Neural cell (in vitro differentiated cells): ENCODE measurements around the gene NAALADL1.

ENCODE experiments used
- EP300 ChIP-seq: fragments of 450-650 bp; conservative IDR thresholded peaks from 2 replicates; pipeline ENCODE4 v1.6.1; 2014; ENCODE audit warnings: antibody characterized with exemption, mild to moderate bottlenecking, moderate library complexity; ENCODE audit not compliant: poor library complexity, severe bottlenecking
- EZH2 ChIP-seq: fragments of 200-600, 300-800 bp; shearing (Covaris generic), sonication (generic); IDR thresholded peaks from 2 replicates; pipeline ENCODE4 v1.6.1; 2014; ENCODE audit warnings: antibody characterized with exemption, low read length, borderline replicate concordance, mild to moderate bottlenecking; ENCODE audit not compliant: insufficient read depth, poor library complexity, severe bottlenecking
- MXI1 ChIP-seq: fragments of 450-650 bp; conservative IDR thresholded peaks from 2 replicates; pipeline ENCODE4 v1.6.1; 2014; ENCODE audit warnings: antibody characterized with exemption, mild to moderate bottlenecking; ENCODE audit not compliant: poor library complexity, severe bottlenecking
- POLR2AphosphoS5 ChIP-seq: IDR thresholded peaks from 2 replicates; pipeline ENCODE4 v1.6.1; 2012
- RAD21 ChIP-seq: fragments of 450-650 bp; conservative IDR thresholded peaks from 2 replicates; pipeline ENCODE4 v1.6.1; 2014; ENCODE audit warnings: antibody characterized with exemption, mild to moderate bottlenecking, moderate library complexity
- SMC3 ChIP-seq: fragments of 450-650 bp; conservative IDR thresholded peaks from 2 replicates; pipeline ENCODE4 v1.6.1; 2014; ENCODE audit warnings: antibody characterized with exemption, mild to moderate bottlenecking, moderate library complexity; ENCODE audit not compliant: poor library complexity
- TAF1 ChIP-seq: IDR thresholded peaks from 2 replicates; pipeline ENCODE4 v1.6.1; 2012; ENCODE audit warnings: low read depth
- TF ChIP-seq, protein P1 (sequence below): IDR thresholded peaks from 2 replicates; pipeline ENCODE4 v1.6.1; 2012; ENCODE audit warnings: borderline replicate concordance
- TF ChIP-seq, protein P2 (sequence below): fragments of 450-650 bp; IDR thresholded peaks from 2 replicates; pipeline ENCODE4 v1.5.1; 2014; ENCODE audit warnings: antibody characterized with exemption, mild to moderate bottlenecking, moderate library complexity; ENCODE audit not compliant: poor library complexity, severe bottlenecking

DNA sequence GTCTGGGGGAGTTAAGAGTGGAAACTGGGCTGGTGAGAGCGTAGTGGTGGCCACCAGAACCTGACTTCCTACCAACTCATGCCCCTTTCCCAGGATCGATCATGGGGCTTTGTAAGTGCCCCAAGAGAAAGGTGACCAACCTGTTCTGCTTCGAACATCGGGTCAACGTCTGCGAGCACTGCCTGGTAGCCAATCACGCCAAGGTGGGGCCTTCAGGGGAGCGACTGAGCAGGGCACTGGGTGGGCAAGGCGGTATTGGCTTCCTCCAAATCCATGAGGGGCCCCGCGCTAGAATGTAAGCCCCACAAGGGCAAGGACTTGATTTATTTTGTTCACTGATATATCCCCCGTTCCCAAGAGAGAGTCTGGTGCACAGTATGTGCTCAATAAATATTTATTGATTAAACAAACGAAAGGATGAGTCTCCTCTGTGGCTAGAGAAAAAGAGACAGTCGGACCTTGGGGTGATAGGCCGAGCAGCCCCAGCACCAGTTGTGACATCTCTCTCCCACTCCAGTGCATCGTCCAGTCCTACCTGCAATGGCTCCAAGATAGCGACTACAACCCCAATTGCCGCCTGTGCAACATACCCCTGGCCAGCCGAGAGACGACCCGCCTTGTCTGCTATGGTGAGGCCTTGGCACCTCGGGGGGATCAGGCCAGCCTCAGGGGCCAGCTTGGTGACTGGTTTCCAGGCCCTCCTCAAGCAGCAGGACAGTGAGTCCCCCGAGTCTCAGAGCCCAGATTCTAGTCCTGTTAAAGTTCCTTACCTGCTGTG is 26.4 kb upstream of the NAALADL1 start:
- no peak for TF ChIP-seq POLR2AphosphoS5
- TF ChIP-seq EZH2 = no peak
- no peak for TF ChIP-seq TAF1
- TF ChIP-seq, protein P1, sequence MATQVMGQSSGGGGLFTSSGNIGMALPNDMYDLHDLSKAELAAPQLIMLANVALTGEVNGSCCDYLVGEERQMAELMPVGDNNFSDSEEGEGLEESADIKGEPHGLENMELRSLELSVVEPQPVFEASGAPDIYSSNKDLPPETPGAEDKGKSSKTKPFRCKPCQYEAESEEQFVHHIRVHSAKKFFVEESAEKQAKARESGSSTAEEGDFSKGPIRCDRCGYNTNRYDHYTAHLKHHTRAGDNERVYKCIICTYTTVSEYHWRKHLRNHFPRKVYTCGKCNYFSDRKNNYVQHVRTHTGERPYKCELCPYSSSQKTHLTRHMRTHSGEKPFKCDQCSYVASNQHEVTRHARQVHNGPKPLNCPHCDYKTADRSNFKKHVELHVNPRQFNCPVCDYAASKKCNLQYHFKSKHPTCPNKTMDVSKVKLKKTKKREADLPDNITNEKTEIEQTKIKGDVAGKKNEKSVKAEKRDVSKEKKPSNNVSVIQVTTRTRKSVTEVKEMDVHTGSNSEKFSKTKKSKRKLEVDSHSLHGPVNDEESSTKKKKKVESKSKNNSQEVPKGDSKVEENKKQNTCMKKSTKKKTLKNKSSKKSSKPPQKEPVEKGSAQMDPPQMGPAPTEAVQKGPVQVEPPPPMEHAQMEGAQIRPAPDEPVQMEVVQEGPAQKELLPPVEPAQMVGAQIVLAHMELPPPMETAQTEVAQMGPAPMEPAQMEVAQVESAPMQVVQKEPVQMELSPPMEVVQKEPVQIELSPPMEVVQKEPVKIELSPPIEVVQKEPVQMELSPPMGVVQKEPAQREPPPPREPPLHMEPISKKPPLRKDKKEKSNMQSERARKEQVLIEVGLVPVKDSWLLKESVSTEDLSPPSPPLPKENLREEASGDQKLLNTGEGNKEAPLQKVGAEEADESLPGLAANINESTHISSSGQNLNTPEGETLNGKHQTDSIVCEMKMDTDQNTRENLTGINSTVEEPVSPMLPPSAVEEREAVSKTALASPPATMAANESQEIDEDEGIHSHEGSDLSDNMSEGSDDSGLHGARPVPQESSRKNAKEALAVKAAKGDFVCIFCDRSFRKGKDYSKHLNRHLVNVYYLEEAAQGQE = no peak
- TF ChIP-seq, protein P2, sequence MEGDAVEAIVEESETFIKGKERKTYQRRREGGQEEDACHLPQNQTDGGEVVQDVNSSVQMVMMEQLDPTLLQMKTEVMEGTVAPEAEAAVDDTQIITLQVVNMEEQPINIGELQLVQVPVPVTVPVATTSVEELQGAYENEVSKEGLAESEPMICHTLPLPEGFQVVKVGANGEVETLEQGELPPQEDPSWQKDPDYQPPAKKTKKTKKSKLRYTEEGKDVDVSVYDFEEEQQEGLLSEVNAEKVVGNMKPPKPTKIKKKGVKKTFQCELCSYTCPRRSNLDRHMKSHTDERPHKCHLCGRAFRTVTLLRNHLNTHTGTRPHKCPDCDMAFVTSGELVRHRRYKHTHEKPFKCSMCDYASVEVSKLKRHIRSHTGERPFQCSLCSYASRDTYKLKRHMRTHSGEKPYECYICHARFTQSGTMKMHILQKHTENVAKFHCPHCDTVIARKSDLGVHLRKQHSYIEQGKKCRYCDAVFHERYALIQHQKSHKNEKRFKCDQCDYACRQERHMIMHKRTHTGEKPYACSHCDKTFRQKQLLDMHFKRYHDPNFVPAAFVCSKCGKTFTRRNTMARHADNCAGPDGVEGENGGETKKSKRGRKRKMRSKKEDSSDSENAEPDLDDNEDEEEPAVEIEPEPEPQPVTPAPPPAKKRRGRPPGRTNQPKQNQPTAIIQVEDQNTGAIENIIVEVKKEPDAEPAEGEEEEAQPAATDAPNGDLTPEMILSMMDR = no peak
- TF ChIP-seq SMC3 = no peak
- no peak for TF ChIP-seq RAD21
- no peak for TF ChIP-seq EP300
- TF ChIP-seq MXI1 = no peak
